ENCODE measurements around the gene IGSF8. TPM values are rescaled to one million over a fixed set of nuclear protein-coding genes. Genes with fewer than 3 reads are reported as not detected.
"Not testable (repeated sequence)": the region's sequence is repeated elsewhere in the genome, so short reads cannot be mapped to it uniquely, and the experiment has no call there.

The IGSF8 gene
- total RNA-seq, 1 donor from 2014 or later, result 39.4 TPM

GRCh38 chr1:160127381-160127780 is 29.0 kb upstream of the IGSF8 start:
- intact Hi-C loops (cut with micrococcal nuclease), result no loop called here

GRCh38 chr1:160126342-160126741 is 27.9 kb upstream of the IGSF8 start:
- intact Hi-C loops (cut with micrococcal nuclease), result not testable (repeated sequence)

GRCh38 chr1:160125746-160126145 is 27.3 kb upstream of the IGSF8 start:
- intact Hi-C loops (cut with micrococcal nuclease), result no loop called here

- intact Hi-C loops (cut with micrococcal nuclease), result no loop called here
Measured at GRCh38 chr1:160124705-160125478, 26.5 kb upstream of the IGSF8 start.

- intact Hi-C loops (cut with micrococcal nuclease), result no loop called here
Measured at GRCh38 chr1:160123726-160124125, 25.3 kb upstream of the IGSF8 start.

- intact Hi-C loops (cut with micrococcal nuclease), result no loop called here
Measured at GRCh38 chr1:160122978-160123495, 24.6 kb upstream of the IGSF8 start.

GRCh38 chr1:160121388-160121787 is 23.0 kb upstream of the IGSF8 start:
- intact Hi-C loops (cut with micrococcal nuclease), result no loop called here

GRCh38 chr1:160120797-160121196 is 22.4 kb upstream of the IGSF8 start:
- intact Hi-C loops (cut with micrococcal nuclease), result no loop called here

- intact Hi-C loops (cut with micrococcal nuclease), result no loop called here
Measured at GRCh38 chr1:160118928-160119327, 20.5 kb upstream of the IGSF8 start.

- intact Hi-C loops (cut with micrococcal nuclease), result no loop called here
Measured at GRCh38 chr1:160117709-160118183, 19.3 kb upstream of the IGSF8 start.

GRCh38 chr1:160117300-160117699 is 18.9 kb upstream of the IGSF8 start:
- intact Hi-C loops (cut with micrococcal nuclease), result no loop called here

GRCh38 chr1:160116283-160117147 is 18.1 kb upstream of the IGSF8 start:
- intact Hi-C loops (cut with micrococcal nuclease), result no loop called here

- intact Hi-C loops (cut with micrococcal nuclease), result no loop called here
Measured at GRCh38 chr1:160115545-160116282, 17.3 kb upstream of the IGSF8 start, which contains the start of gene ATP1A2. ATP1A2 (plus strand) TSS chr1:160115759; CDS start chr1:160115862, 103 bp downstream.

GRCh38 chr1:160114085-160114484 is 15.7 kb upstream of the IGSF8 start:
- intact Hi-C loops (cut with micrococcal nuclease), result no loop called here

- intact Hi-C loops (cut with micrococcal nuclease), result no loop called here
Measured at GRCh38 chr1:160113407-160113806, 15.0 kb upstream of the IGSF8 start.

- intact Hi-C loops (cut with micrococcal nuclease), result no loop called here
Measured at GRCh38 chr1:160112357-160112756, 13.9 kb upstream of the IGSF8 start.

- intact Hi-C loops (cut with micrococcal nuclease), result not testable (repeated sequence)
Measured at GRCh38 chr1:160111462-160111861, 13.0 kb upstream of the IGSF8 start.

- intact Hi-C loops (cut with micrococcal nuclease), result no loop called here
Measured at GRCh38 chr1:160109686-160110085, 11.3 kb upstream of the IGSF8 start.

GRCh38 chr1:160108888-160109662 is 10.7 kb upstream of the IGSF8 start:
- intact Hi-C loops (cut with micrococcal nuclease), result no loop called here

- intact Hi-C loops (cut with micrococcal nuclease), result no loop called here
Measured at GRCh38 chr1:160107512-160107911, 9.1 kb upstream of the IGSF8 start.

All from T-helper 2 cell treated with Interferon-gamma antibody and Interleukin-4, amounts not matched to agents 100 ng/mL and 5 ng/mL, for 36 hours (primary cell).